ENCODE data around the gene KNCN.
A peak's percentile ranks its signal among the peaks of the same experiment; 100 is the strongest.

The KNCN gene

DNA sequence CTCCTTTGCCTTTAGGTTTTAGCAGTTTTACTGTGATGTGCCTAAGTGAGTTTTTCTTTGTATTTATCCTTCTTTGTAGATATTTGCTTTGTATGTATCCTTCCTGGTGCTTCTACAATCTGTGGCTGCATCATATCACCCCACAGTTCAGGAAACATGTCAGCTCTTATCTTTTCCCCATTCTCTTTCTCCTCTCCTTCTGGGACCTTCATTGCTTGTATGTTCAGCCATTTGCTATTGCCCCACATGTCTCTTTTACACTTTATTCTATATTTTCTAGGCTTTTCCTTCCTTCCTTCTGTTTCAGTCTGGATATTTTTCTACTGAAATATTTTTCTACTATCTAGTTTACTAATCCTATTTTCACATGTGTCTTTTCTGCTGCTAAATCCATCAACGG, 14.9 kb downstream of the KNCN start:
- FAIRE-seq (no peak), DNase-seq (ENCODE audit: insufficient read length, low spot score) (no peak)
- no peak for TF ChIP-seq CTCF (IDR thresholded peaks at IDR 0.05; ENCODE audit: insufficient read depth, missing control alignments)

DNA sequence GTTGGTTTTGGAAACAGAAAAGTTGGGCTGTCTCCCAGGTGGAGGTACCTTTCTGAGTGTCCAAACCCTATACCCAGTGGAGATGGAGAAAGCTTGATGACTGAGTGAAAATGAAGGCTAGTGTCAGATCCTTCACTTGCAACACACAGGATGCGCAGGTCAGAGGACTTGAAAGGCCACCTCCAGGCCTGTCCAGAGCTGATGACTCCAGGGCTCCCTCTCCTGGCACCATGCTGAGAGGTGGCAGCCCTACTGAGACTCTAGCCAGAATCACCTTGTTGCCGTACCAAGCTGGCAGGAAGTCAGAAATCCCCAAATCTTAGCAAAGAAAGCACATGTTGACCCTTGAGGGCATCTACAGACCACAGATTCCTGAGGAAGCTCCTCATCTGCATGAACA, 16.4 kb downstream of the KNCN start:
- FAIRE-seq, result no peak
- no peak for DNase-seq (ENCODE audit: insufficient read length, low spot score)
- TF ChIP-seq CTCF (IDR thresholded peaks at IDR 0.05; ENCODE audit: insufficient read depth, missing control alignments), result peak; percentile 46

DNA sequence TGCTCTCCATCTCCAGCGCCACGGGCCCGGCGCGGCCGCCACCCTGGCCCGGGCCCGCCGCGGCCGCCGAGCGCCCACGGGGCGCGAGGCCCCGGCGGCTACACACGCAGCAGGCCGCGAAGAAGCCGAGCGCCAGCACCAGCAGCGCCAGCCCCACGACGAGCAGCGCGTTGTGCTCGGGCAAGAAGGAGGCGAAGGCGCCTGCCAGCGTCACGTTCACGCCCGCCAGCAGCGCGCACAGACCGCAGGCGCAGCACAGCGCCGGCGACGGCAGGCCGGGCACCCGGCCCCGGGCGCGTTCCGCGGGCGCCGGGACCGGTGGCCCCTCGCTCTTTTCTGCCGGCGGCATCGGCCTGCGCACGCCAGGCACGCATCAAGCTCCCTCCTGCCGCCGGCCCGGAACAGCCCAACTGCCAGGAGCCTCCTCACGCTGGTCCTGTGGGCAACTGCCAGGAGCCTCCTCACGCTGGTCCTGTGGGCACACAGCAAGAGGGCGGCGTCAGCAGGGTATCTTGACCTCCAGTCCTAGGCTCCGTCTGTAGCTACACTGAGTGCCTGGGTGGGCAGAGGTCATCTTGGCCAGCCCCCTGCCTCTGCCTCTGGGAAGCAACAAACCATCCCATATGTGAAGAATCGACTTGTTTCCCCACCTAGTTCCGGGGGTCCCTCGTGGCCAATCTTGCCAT, 18.1 kb downstream of the KNCN start:
- no peak for FAIRE-seq
- no peak for DNase-seq (ENCODE audit: insufficient read length, low spot score)
- TF ChIP-seq CTCF (IDR thresholded peaks at IDR 0.05; ENCODE audit: insufficient read depth, missing control alignments), result no peak

GRCh38 chr1:46532498-46533178, 18.8 kb downstream of the KNCN start:
- FAIRE-seq (no peak), DNase-seq (ENCODE audit: insufficient read length, low spot score) (peak; percentile 81)
- TF ChIP-seq CTCF (IDR thresholded peaks at IDR 0.05; ENCODE audit: insufficient read depth, missing control alignments), result peak; percentile 66

DNA sequence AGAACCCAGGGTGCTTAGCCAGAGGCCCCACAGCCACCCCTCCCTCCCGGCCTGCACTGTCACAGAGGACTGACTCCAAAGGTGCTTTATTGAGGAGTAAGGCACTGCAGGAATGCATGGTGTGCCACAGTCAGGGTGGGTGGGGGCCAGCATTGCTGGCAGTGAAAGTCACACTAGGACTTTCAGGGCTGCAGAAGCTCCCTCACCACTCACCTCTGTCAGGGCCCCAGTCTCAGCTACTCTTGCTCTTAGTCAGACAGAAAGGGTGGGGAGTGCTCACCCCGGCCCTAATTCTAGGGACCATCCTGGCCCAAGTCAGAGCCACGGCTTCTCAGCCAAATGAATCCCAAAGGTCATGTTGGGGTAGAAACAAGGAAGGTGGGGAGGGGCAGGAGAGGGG, 19.4 kb downstream of the KNCN start:
- TF ChIP-seq CTCF (IDR thresholded peaks at IDR 0.05; ENCODE audit: insufficient read depth, missing control alignments), result no peak
- no peak for DNase-seq (ENCODE audit: insufficient read length, low spot score)
- no peak for FAIRE-seq

GRCh38 chr1:46530791-46531409, 20.5 kb downstream of the KNCN start:
- no peak for FAIRE-seq
- TF ChIP-seq CTCF (IDR thresholded peaks at IDR 0.05; ENCODE audit: insufficient read depth, missing control alignments), result no peak
- no peak for DNase-seq (ENCODE audit: insufficient read length, low spot score)

DNA sequence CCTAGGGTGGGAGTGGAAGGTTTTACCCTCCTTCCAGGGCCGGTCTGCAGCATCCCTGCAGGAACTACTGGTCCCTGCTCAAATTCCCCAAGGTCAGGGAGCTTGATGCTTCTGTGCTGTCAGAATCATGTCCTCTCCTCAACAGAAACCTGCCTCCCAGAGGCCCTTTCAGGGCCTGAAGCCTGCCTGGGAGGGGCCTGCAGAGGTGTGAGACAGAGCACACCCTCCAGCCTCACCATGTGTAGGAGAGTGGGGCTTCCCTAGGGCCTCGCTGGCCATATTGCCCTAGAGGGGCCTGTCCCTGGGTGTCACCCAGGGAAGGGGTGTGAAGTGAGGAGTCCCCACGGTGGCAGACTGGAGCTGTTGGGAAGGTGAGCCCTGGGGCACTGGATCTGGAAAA, 21.1 kb downstream of the KNCN start:
- no peak for TF ChIP-seq CTCF (IDR thresholded peaks at IDR 0.05; ENCODE audit: insufficient read depth, missing control alignments)
- DNase-seq (ENCODE audit: insufficient read length, low spot score), result no peak
- FAIRE-seq, result no peak

All from D721Med (cell line).